IPS-20b (cell line): ENCODE data around the gene RHEBL1.

Experiments
- H3K27ac ChIP-seq: one replicate; pipeline ENCODE4 v1.5.1; 2013; ENCODE audit warnings: low read length
- H3K27me3 ChIP-seq: 2 replicates; pipeline ENCODE4 v1.6.1; 2013; ENCODE audit warnings: mild to moderate bottlenecking, low read length, inconsistent platforms; ENCODE audit not compliant: insufficient read depth
- H3K36me3 ChIP-seq: 2 replicates; pipeline ENCODE4 v1.6.1; 2013; ENCODE audit warnings: low read depth, mild to moderate bottlenecking, inconsistent platforms, low read length, moderate library complexity; ENCODE audit not compliant: insufficient read depth
- H3K4me1 ChIP-seq: 2 replicates; pipeline ENCODE4 v1.6.1; 2013; ENCODE audit warnings: mild to moderate bottlenecking, control low read depth, inconsistent platforms, low read length, moderate library complexity; ENCODE audit not compliant: insufficient read depth
- H3K4me3 ChIP-seq: 2 replicates; pipeline ENCODE4 v1.5.1; 2013; ENCODE audit warnings: mild to moderate bottlenecking, low read length, inconsistent platforms
- H3K9ac ChIP-seq: 2 replicates; pipeline ENCODE4 v1.6.1; 2013; ENCODE audit warnings: low read depth, mild to moderate bottlenecking, inconsistent platforms, low read length, moderate library complexity
- H3K9me3 ChIP-seq: 2 replicates; pipeline ENCODE4 v1.6.1; 2013; ENCODE audit warnings: mild to moderate bottlenecking, low read depth, low read length, inconsistent platforms; ENCODE audit not compliant: insufficient read depth

The RHEBL1 gene

GRCh38 chr12:49039421-49040363, 30.1 kb downstream of the RHEBL1 start:
- Histone ChIP-seq H3K9me3 (no peaks in the 10 kb centered on the region), H3K4me3 (no peak overlapping the region), H3K9ac (no peak overlapping the region), H3K27ac (no peak overlapping the region), H3K36me3 (peaks cover 98% of the 10 kb centered on the region), H3K27me3 (no peaks in the 10 kb centered on the region), H3K4me1 (no peaks in the 10 kb centered on the region)

DNA sequence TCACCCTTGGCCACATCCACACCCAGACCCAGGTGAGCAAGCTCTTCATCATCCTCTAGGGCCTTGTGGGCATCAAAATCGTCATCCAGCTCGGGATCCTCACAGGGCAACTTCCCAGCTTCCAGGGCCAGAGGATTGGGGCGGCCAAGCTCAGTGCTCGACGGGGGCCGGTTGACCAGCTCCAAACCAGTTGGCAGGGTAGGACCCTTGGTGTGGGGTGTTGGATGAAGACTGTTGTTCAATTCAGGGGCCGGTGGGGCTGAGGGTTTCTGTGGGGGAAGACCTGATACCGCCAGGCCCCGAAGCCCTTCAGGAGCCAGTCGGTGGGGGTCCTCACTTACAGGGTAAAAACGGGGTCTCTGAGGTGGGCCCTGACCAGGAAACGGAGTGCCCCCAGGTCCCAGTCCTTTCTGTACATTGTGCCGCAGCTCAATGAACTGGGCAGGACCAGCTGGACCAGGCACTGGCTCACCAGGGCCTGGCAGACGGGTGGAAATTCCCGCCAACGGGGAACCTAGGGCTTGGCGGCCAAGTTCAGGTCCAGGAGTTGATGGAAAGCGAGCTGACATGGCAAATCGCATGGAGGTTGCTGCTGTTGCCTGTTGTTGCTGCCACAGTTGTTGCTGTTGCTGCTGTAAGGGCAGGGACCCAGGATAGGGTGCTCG, 31.4 kb downstream of the RHEBL1 start:
- H3K36me3 ChIP-seq = peaks cover 98% of the 10 kb centered on the region
- no peaks in the 10 kb centered on the region for H3K9me3 ChIP-seq
- no peaks in the 10 kb centered on the region for H3K27me3 ChIP-seq
- no peaks in the 10 kb centered on the region for H3K4me1 ChIP-seq
- no peak overlapping the region for H3K9ac ChIP-seq
- H3K4me3 ChIP-seq = no peak overlapping the region
- no peak overlapping the region for H3K27ac ChIP-seq

DNA sequence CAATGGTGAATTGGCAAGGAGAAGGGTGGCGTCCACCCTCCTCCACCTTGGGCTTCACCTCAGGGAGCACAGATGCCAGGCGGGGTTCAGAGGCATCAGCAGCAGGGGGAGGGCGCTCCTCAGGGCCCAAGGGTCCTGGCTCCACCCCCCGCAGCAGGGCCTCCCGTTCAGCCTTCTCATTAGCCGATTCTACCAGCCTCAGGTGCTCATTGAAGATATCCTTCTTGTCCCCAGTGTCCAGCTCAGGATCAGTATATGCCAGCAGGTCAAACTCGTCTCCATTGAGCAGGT, 31.9 kb downstream of the RHEBL1 start:
- Histone ChIP-seq H3K9ac (no peak overlapping the region), H3K4me3 (no peak overlapping the region), H3K4me1 (no peaks in the 10 kb centered on the region), H3K27me3 (no peaks in the 10 kb centered on the region), H3K36me3 (peaks cover 98% of the 10 kb centered on the region), H3K27ac (no peak overlapping the region), H3K9me3 (no peaks in the 10 kb centered on the region)

DNA sequence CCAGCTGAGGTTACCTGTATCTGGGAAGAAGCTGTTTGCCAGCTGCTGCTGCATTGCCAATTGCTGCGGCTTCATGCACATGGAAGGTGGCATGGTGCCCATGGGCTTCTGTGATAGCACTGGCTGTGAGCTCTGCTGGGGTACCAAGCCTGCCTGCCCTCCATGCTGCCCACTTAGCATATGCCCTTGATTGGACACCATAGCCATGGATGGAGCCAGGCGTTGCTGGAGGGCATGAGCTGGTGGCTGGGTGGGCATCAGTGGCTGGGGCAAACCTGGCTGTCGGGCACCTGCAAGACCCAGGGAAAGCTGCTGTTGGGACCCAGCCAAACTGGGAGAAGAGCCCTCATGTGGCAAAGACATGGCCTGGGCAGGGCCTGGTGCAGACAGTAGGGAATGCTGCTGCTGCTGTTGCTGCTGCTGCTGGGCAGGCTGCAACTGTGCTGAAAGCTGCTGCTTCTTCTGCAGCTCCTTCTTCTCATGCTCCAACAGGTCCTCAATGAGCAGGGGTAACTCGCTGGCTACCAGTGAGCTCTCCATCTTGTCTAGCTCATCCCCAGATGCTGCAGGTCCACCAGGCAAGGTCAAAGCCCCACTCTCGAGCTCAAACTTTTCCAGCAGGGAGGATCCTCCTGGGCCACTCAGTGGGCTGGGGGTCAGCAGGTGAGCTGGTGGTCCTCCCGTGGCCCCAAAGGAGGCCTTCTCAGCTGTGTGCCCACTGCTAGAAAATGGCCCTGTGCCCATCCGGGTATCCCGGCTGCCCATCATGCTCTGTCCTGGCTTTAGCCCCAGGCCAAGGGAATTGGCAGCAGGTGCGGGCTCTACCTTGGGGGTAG, 32.5 kb downstream of the RHEBL1 start:
- H3K4me3 ChIP-seq = no peak overlapping the region
- H3K36me3 ChIP-seq = peaks cover 98% of the 10 kb centered on the region
- H3K4me1 ChIP-seq = no peaks in the 10 kb centered on the region
- H3K9ac ChIP-seq = no peak overlapping the region
- H3K9me3 ChIP-seq = no peaks in the 10 kb centered on the region
- no peaks in the 10 kb centered on the region for H3K27me3 ChIP-seq
- H3K27ac ChIP-seq = no peak overlapping the region

DNA sequence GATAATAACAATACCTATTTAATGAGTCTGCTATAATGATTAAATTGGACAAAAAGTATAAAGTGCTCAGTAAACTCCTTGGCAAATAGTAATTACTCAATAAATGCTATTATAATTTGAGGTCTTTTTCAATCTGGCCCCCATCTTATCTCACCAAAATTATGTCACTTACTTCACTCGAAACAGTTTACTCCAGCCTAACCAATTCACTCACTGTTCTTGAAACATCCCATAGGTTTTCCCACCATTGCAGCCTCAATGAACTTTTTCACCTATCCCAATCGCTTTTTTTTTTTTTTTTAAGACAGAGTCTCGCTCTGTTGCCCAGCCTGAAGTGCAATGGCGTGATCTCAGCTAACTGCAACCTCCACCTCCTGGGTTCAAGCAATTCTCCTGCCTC, 33.8 kb downstream of the RHEBL1 start:
- Histone ChIP-seq H3K4me1 (no peaks in the 10 kb centered on the region), H3K27me3 (no peaks in the 10 kb centered on the region), H3K9ac (no peak overlapping the region), H3K9me3 (no peaks in the 10 kb centered on the region), H3K4me3 (no peak overlapping the region), H3K27ac (no peak overlapping the region), H3K36me3 (peaks cover 98% of the 10 kb centered on the region)

DNA sequence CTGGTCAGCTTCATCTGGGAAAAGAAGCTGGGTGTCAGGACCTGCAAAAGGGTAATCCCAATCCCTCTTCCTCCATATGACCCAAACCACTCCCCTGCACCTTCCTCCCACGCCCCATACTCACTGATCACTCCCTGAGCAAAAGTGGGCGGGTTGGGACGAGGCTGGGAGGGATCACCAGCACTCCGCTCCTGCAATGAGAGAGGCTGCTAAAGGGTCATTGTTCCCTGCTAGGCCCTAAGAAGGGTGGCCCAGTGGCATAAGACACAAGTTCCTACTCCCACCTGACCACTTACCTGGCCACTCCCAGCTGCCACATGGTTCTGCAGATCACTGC, 35.5 kb downstream of the RHEBL1 start:
- H3K36me3 ChIP-seq = peaks cover 99% of the 10 kb centered on the region
- no peaks in the 10 kb centered on the region for H3K27me3 ChIP-seq
- no peak overlapping the region for H3K27ac ChIP-seq
- no peaks in the 10 kb centered on the region for H3K9me3 ChIP-seq
- no peaks in the 10 kb centered on the region for H3K4me1 ChIP-seq
- H3K9ac ChIP-seq = no peak overlapping the region
- no peak overlapping the region for H3K4me3 ChIP-seq

DNA sequence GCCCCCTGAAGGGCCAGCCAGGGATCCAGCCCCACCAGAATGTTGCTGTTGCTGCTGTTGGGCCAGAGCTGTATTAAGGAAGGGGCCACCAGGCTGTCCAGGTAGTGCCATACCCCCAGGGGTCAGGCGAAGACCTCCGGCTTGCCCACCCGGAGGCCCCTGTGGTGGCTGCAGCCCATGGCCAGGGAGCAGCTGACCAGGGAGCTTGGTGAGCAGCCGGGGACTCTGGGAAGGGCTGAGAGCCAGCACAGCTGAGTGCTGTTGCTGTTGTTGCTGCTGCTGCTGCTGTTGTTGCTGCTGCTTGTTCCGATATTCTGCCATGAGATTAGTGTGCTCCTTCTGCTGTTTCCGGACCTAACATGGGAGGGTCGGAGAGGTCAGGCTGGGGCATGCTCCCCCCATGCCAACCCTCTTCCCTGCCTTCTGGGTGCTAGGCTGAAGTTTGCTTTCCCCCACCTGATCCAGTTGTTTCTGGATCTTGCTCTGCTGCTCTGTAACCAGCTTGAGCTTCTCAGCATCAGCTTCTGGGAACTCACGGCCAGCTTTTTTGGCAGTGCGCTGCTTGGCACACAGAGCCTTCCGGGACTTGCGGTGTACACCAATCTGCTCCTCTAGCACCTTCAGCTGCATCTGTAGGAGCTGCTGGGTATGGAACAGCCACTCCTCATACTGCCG, 36.0 kb downstream of the RHEBL1 start:
- Histone ChIP-seq H3K4me3 (no peak overlapping the region), H3K27me3 (no peaks in the 10 kb centered on the region), H3K27ac (no peak overlapping the region), H3K4me1 (no peaks in the 10 kb centered on the region), H3K9ac (no peak overlapping the region), H3K9me3 (no peaks in the 10 kb centered on the region), H3K36me3 (peaks cover 99% of the 10 kb centered on the region)

- no peak overlapping the region for H3K27ac ChIP-seq
- no peak overlapping the region for H3K4me3 ChIP-seq
- H3K9me3 ChIP-seq = no peaks in the 10 kb centered on the region
- no peaks in the 10 kb centered on the region for H3K4me1 ChIP-seq
- peaks cover 99% of the 10 kb centered on the region for H3K36me3 ChIP-seq
- H3K27me3 ChIP-seq = no peaks in the 10 kb centered on the region
- H3K9ac ChIP-seq = no peak overlapping the region
These were observed 36.9 kb downstream of the RHEBL1 start for GRCh38 chr12:49032679-49033447.

DNA sequence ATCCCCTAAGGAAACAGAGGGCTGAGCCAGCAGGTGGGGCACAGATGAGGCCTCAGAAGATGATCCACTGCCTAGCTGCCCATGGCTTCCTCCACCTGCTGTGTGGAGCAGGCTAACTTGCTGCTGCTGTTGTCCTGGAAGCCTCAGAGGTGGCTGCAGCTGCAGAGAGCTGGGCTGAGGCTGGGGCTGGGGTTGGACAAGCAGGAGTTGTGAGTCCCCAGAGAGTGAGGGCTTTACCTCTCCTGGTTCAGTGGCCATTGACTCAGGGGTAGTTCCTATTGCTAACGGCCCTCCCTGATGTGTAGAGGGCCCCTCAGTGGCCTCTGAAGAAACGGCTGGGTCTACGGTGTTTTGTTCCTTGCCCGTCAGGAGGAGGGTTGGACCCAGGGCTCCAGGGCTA, 37.5 kb downstream of the RHEBL1 start:
- Histone ChIP-seq H3K36me3 (peaks cover 99% of the 10 kb centered on the region), H3K9ac (no peak overlapping the region), H3K27ac (no peak overlapping the region), H3K27me3 (no peaks in the 10 kb centered on the region), H3K4me1 (no peaks in the 10 kb centered on the region), H3K9me3 (no peaks in the 10 kb centered on the region), H3K4me3 (no peak overlapping the region)

DNA sequence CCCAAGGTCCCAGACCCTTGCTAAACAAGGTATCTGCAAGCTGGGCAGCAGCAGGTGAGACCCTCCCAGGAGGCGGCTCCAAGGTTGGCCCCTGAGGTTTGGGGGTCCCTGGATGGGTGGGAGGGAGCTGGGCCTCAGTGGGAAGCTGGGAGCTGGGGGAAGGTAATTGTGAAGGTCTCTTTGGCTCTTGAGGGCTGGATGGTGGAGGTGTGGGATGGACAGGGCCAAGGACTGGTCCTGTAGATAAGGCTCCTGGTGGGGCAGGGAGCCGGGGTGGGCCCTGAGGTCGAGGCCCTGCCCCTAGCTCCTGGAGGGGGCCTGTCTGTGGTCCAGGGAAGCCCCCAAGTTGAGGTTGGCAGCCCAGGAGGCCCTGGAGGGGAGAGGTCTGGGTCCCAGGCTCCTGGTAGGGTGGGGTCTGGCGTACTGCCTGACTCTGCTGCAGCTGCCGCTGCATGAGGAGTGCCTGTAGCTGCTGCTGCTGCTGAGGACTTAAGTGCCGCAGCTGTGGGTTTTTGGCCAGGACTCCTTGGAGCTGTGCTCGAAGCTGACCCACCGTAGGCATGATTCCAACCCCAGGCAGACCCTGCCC, 38.1 kb downstream of the RHEBL1 start:
- Histone ChIP-seq H3K4me1 (no peaks in the 10 kb centered on the region), H3K4me3 (no peak overlapping the region), H3K27ac (no peak overlapping the region), H3K36me3 (peaks cover 97% of the 10 kb centered on the region), H3K9me3 (no peaks in the 10 kb centered on the region), H3K27me3 (no peaks in the 10 kb centered on the region), H3K9ac (no peak overlapping the region)
